NCI-H2081 (cell line): ENCODE data around the gene C2orf92.

Source experiments
- DNase-seq, 2 experiments: peaks; one replicate each; lab custom pipeline; 2025; lab: John Stamatoyannopoulos, UW

Gene C2orf92

GRCh38 chr2:97714084-97714949 is 44.8 kb downstream of the C2orf92 start:
- peak in 1 of 2 experiments; percentile 10 for DNase-seq

- DNase-seq = no peak
These were observed 45.6 kb downstream of the C2orf92 start for GRCh38 chr2:97714950-97715652.

- DNase-seq = no peak
These were observed 46.6 kb downstream of the C2orf92 start for GRCh38 chr2:97715951-97716694.

GRCh38 chr2:97716695-97717612 is 47.4 kb downstream of the C2orf92 start:
- DNase-seq = no peak

- DNase-seq = no peak
These were observed 48.1 kb downstream of the C2orf92 start for GRCh38 chr2:97717613-97717995.

- no peak for DNase-seq
These were observed 48.8 kb downstream of the C2orf92 start for GRCh38 chr2:97718051-97718882.

GRCh38 chr2:97718942-97719341 is 49.4 kb downstream of the C2orf92 start:
- no peak for DNase-seq

- no peak for DNase-seq
These were observed 50.0 kb downstream of the C2orf92 start for GRCh38 chr2:97719362-97720155.

- DNase-seq = no peak
These were observed 51.2 kb downstream of the C2orf92 start for GRCh38 chr2:97720746-97721145.

GRCh38 chr2:97722227-97722626 is 52.7 kb downstream of the C2orf92 start:
- DNase-seq = no peak

- no peak for DNase-seq
These were observed 53.9 kb downstream of the C2orf92 start for GRCh38 chr2:97723156-97724072.

- no peak for DNase-seq
These were observed 54.5 kb downstream of the C2orf92 start for GRCh38 chr2:97724073-97724410.

GRCh38 chr2:97724501-97724900 is 55.0 kb downstream of the C2orf92 start:
- no peak for DNase-seq

GRCh38 chr2:97724946-97725688 is 55.6 kb downstream of the C2orf92 start:
- DNase-seq = no peak

- DNase-seq = no peak
These were observed 57.0 kb downstream of the C2orf92 start for GRCh38 chr2:97726261-97727064.

GRCh38 chr2:97727296-97727695 is 57.8 kb downstream of the C2orf92 start:
- no peak for DNase-seq

GRCh38 chr2:97728091-97728731 is 58.7 kb downstream of the C2orf92 start:
- DNase-seq = peak in 1 of 2 experiments; percentile 6
